Testis (tissue), 3 donors: ENCODE data around the gene NFATC1. TPM values are rescaled to one million over a fixed set of nuclear protein-coding genes. Genes with fewer than 3 reads are reported as not detected.

Experiments
- DNase-seq: peaks from one replicate; pipeline ENCODE4 v3.0.0-alpha.2; 2019
- H3K27ac ChIP-seq, 2 donors: fragments of 200-600 bp; sonication (generic); one replicate each; pipeline ENCODE4 v1.5.1; 2019
- H3K27me3 ChIP-seq: fragments of 200-600 bp; sonication (generic); one replicate; pipeline ENCODE4 v1.5.1; 2019
- H3K36me3 ChIP-seq: fragments of 200-600 bp; sonication (generic); one replicate; pipeline ENCODE4 v1.5.1; 2017; ENCODE audit warnings: low read depth; ENCODE audit errors: missing control alignments
- H3K4me1 ChIP-seq: fragments of 200-600 bp; sonication (generic); one replicate; pipeline ENCODE4 v1.5.1; 2019
- H3K4me3 ChIP-seq, 2 donors: fragments of 200-600 bp; sonication (generic); one replicate each; pipeline ENCODE4 v1.5.1; 2017 to 2019
- H3K9me3 ChIP-seq: fragments of 200-600 bp; sonication (generic); one replicate; pipeline ENCODE4 v1.5.1; 2017
- CTCF ChIP-seq, 3 experiments: fragments of 450-650 bp in 2 of 3; fragments of 200-600 bp in 1 of 3; sonication (generic) in 1 of 3; IDR thresholded peaks; one replicate each; pipeline ENCODE4 v1.5.1; 2016 to 2019; ENCODE audit warnings: antibody characterized with exemption in 3 of 3, mild to moderate bottlenecking in 2 of 3, moderate library complexity in 1 of 3
- POLR2A ChIP-seq: fragments of 450-650 bp; IDR thresholded peaks from one replicate; pipeline ENCODE4 v1.6.1; 2017; ENCODE audit warnings: antibody characterized with exemption, mild to moderate bottlenecking, moderate library complexity
- WGBS, 2 donors: methylation state at CpG; one replicate each; pipeline ENCODE4 v1.1.5; 2018; 5-methylcytosine and 5-hydroxymethylcytosine counted together
- intact Hi-C: fragments of 100-400 bp; cut with DNase I; formaldehyde crosslinking; loops from one replicate; pipeline ENCODE4 v1.15.1; 2023; ENCODE audit warnings: low total_unique reads
- polyA plus RNA-seq: library from polyadenylated mRNA; stranded (reverse); fragments of 350-450 nt; fragmentation: Illumina TruSeq; extraction: RNeasy Lipid Tissue Mini Kit (QIAGEN cat#74804); gene quantifications from one replicate; pipeline ENCODE4 v1.2.3, GENCODE V29; 2014; ENCODE audit warnings: low read depth, low replicate concordance; ENCODE audit not compliant: insufficient read depth
- total RNA-seq, 2 donors: library from RNA; depleted of rRNA; stranded (reverse); fragments of >200 nt; gene quantifications; one replicate each; pipeline ENCODE4 v1.2.3, GENCODE V29; 2016

NFATC1 gene
- total and polyA plus RNA-seq, 3 donors from 2014 or later: 22.2 to 28.1 (median 27.5) TPM

- TF ChIP-seq POLR2A: no peak
- no peak for TF ChIP-seq CTCF (IDR thresholded peaks at IDR 0.05)
These were observed 94.9 kb downstream of the NFATC1 start for GRCh38 chr18:79490626-79491041.

DNA sequence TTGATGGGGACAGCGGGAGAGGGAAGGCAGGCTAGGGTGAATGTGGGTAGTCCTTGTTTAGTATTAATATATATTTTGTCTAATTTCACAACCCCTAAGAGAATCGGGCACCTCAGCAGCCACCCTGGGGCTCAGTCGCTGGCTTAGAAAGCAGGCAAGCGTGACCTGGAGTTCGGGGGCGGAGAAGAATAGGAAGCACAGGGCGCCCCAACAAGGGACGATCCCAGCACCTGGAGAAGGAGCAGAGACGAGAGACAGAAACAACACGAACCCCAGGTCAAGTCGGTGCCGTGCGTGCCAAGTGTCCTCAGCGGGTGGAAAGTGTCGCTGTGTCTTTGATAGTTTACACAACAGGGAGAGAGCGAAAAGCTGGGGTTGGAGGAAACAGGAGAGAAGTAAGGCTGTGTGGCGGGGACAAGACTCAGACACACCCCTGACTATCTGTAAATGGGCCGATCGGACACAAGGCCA is 95.4 kb downstream of the NFATC1 start:
- TF ChIP-seq POLR2A (no peak), CTCF (IDR thresholded peaks at IDR 0.05) (no peak)
- WGBS, 2 donors: 92 to 94% methylated on average over 17 to 19 of the region's 19 CpGs
- Histone ChIP-seq H3K4me1 (no peaks in the 10 kb centered on the region), H3K4me3 (no peak overlapping the region), H3K27me3 (no peaks in the 10 kb centered on the region), H3K27ac (no peak overlapping the region), H3K36me3 (no peaks in the 10 kb centered on the region), H3K9me3 (no peaks in the 10 kb centered on the region)
- intact Hi-C loops: no loop called here
- DNase-seq: no peak

More at GRCh38 chr18:79490626-79491041, 94.9 kb downstream of the NFATC1 start:
- Histone ChIP-seq H3K4me1 (peaks cover 3% of the 10 kb centered on the region), H3K27me3 (no peaks in the 10 kb centered on the region), H3K27ac (no peak overlapping the region), H3K4me3 (no peak overlapping the region), H3K36me3 (no peaks in the 10 kb centered on the region), H3K9me3 (no peaks in the 10 kb centered on the region)
- intact Hi-C loops: no loop called here
- WGBS, 2 donors: 85 to 97% methylated on average over 9 to 22 of the region's 22 CpGs
- no peak for DNase-seq

GRCh38 chr18:79493211-79493800 is 97.6 kb downstream of the NFATC1 start:
- Histone ChIP-seq H3K4me1 (no peaks in the 10 kb centered on the region), H3K27me3 (no peaks in the 10 kb centered on the region), H3K4me3 (peak overlapping the region; percentile 26 to 45), H3K27ac (no peak overlapping the region), H3K36me3 (no peaks in the 10 kb centered on the region), H3K9me3 (no peaks in the 10 kb centered on the region)
- WGBS, 2 donors: 73 to 86% methylated on average over 44 to 65 of the region's 65 CpGs
- TF ChIP-seq POLR2A (no peak), CTCF (IDR thresholded peaks at IDR 0.05) (no peak)
- intact Hi-C loops: no loop called here
- no peak for DNase-seq

GRCh38 chr18:79493801-79494211 is 98.1 kb downstream of the NFATC1 start:
- Histone ChIP-seq H3K4me1 (no peaks in the 10 kb centered on the region), H3K4me3 (peak overlapping the region; percentile 26 to 45), H3K36me3 (no peaks in the 10 kb centered on the region), H3K9me3 (no peaks in the 10 kb centered on the region), H3K27me3 (no peaks in the 10 kb centered on the region), H3K27ac (no peak overlapping the region)
- no peak for TF ChIP-seq CTCF (IDR thresholded peaks at IDR 0.05)
- TF ChIP-seq POLR2A: no peak
- 57 to 84% methylated on average over 15 to 41 of the region's 41 CpGs for WGBS, 2 donors
- intact Hi-C loops: no loop called here
- DNase-seq: no peak

DNA sequence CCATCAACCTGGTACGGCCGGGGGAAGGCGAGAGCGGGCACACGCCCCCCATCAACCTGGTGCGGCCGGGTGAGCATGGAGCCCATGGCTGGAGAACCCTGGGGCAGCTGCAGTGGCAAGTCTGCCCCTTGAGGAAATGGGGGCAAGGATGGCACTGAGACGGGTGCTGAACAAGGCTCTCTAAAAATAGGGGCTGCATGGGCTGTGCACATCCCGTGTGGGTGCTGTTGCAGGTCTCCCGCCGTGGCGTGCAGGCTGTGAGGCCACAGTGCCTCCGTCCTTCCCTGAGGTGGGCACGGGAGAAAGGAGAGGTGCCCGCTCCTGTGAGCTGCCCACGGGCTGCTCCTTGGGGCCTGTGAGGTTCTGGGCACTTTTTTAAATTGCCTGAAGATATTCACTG is 99.2 kb downstream of the NFATC1 start:
- no peak overlapping the region for H3K27ac ChIP-seq
- no peaks in the 10 kb centered on the region for H3K9me3 ChIP-seq
- DNase-seq: no peak
- TF ChIP-seq POLR2A (no peak), CTCF (IDR thresholded peaks at IDR 0.05) (no peak)
- no peaks in the 10 kb centered on the region for H3K36me3 ChIP-seq
- WGBS, 2 donors: 95 to 97% methylated on average over 15 to 16 of the region's 16 CpGs
- no peak overlapping the region for H3K4me3 ChIP-seq
- intact Hi-C loops: no loop called here
- no peaks in the 10 kb centered on the region for H3K4me1 ChIP-seq
- H3K27me3 ChIP-seq: no peaks in the 10 kb centered on the region
